SU-DHL-6 (cell line): ENCODE data around the gene MICAL3.

Source experiments
- H2AFZ ChIP-seq: fragments of 200-600 bp; sonication (generic); 2 replicates; pipeline ENCODE4 v1.6.1; 2014; ENCODE audit warnings: low read depth, mild to moderate bottlenecking, moderate library complexity, mixed read lengths, antibody characterized with exemption, low read length; ENCODE audit not compliant: severe bottlenecking
- H3F3A ChIP-seq: fragments of 200-600 bp; shearing (Covaris generic); 2 replicates; pipeline ENCODE4 v1.6.0; 2016; ENCODE audit warnings: antibody characterized with exemption, mild to moderate bottlenecking; ENCODE audit not compliant: insufficient read depth
- H3K27ac ChIP-seq: fragments of 200-600 bp; sonication (generic); 2 replicates; pipeline ENCODE4 v1.5.1; 2016; ENCODE audit warnings: low read depth, mild to moderate bottlenecking, low read length, moderate library complexity, mixed read lengths
- H3K27me3 ChIP-seq: fragments of 200-600 bp; sonication (generic), shearing (Covaris generic); 2 replicates; pipeline ENCODE4 v1.6.0; 2014; ENCODE audit warnings: mild to moderate bottlenecking, low read length
- H3K36me3 ChIP-seq: fragments of 200-600 bp; sonication (generic); 2 replicates; pipeline ENCODE4 v1.6.1; 2014; ENCODE audit warnings: mild to moderate bottlenecking, low read length, mixed read lengths
- H3K4me2 ChIP-seq: fragments of 300-600, 200-600 bp; shearing (Covaris generic), sonication (generic); 2 replicates; pipeline ENCODE4 v1.6.0; 2014; ENCODE audit warnings: low read length, low read depth, mild to moderate bottlenecking; ENCODE audit not compliant: poor library complexity, severe bottlenecking
- H3K4me3 ChIP-seq: fragments of 200-600 bp; sonication (generic); 2 replicates; pipeline ENCODE4 v1.5.1; 2014; ENCODE audit warnings: antibody characterized with exemption, low read length, mild to moderate bottlenecking, mixed read lengths; ENCODE audit not compliant: insufficient read depth, poor library complexity, severe bottlenecking
- H3K79me2 ChIP-seq: fragments of 200-600 bp; sonication (generic); 2 replicates; pipeline ENCODE4 v1.6.1; 2014; ENCODE audit warnings: mild to moderate bottlenecking, low read length, moderate library complexity; ENCODE audit not compliant: insufficient read depth
- H3K9ac ChIP-seq: fragments of 200-600 bp; sonication (generic); 2 replicates; pipeline ENCODE4 v1.7.0; 2014; ENCODE audit warnings: mild to moderate bottlenecking, low read length
- H3K9me2 ChIP-seq: fragments of 200-600 bp; sonication (generic); replicated peaks from 2 replicates; pipeline ENCODE4 v1.6.1; 2014; ENCODE audit warnings: low read length; ENCODE audit not compliant: insufficient read depth
- H3K9me3 ChIP-seq: fragments of 200-600 bp; sonication (generic); 2 replicates; pipeline ENCODE4 v1.6.1; 2014; ENCODE audit warnings: low read length, mixed read lengths; ENCODE audit not compliant: insufficient read depth
- H4K20me1 ChIP-seq: fragments of 200-600 bp; sonication (generic); 2 replicates; pipeline ENCODE4 v1.6.1; 2014; ENCODE audit warnings: low read depth, mild to moderate bottlenecking, antibody characterized with exemption, low read length, moderate library complexity, mixed read lengths
- CTCF ChIP-seq: fragments of 200-600 bp; sonication (generic); IDR thresholded peaks from one replicate; pipeline ENCODE4 v1.5.1; 2017; ENCODE audit warnings: antibody characterized with exemption, mild to moderate bottlenecking, low read length, moderate library complexity; ENCODE audit not compliant: insufficient read depth, poor library complexity, severe bottlenecking
- EZH2phosphoT487 ChIP-seq: fragments of 200-600 bp; sonication (generic), shearing (Covaris generic); conservative IDR thresholded peaks from 2 replicates; pipeline ENCODE4 v1.6.1; 2018; ENCODE audit warnings: mild to moderate bottlenecking, antibody characterized with exemption, low read length, moderate library complexity, mixed read lengths

MICAL3 gene

GRCh38 chr22:17870407-17870806, 154.0 kb downstream of the MICAL3 start:
- Histone ChIP-seq H3K9me2 (no peaks in the 10 kb centered on the region), H3K9me3 (no peaks in the 10 kb centered on the region), H2AFZ (no peak overlapping the region), H3K27me3 (no peaks in the 10 kb centered on the region), H3K9ac (no peak overlapping the region), H3K4me2 (no peak overlapping the region), H3K4me3 (no peak overlapping the region), H4K20me1 (no peaks in the 10 kb centered on the region), H3K79me2 (no peaks in the 10 kb centered on the region), H3K27ac (no peak overlapping the region), H3F3A (no peaks in the 10 kb centered on the region), H3K36me3 (no peaks in the 10 kb centered on the region)
- TF ChIP-seq EZH2phosphoT487 (no peak), CTCF (no peak)

- Histone ChIP-seq H3K27ac (no peak overlapping the region), H3F3A (no peaks in the 10 kb centered on the region), H2AFZ (no peak overlapping the region), H3K9me2 (no peaks in the 10 kb centered on the region), H3K27me3 (no peaks in the 10 kb centered on the region), H3K36me3 (no peaks in the 10 kb centered on the region), H3K4me2 (no peak overlapping the region), H3K79me2 (no peaks in the 10 kb centered on the region), H3K4me3 (no peak overlapping the region), H3K9me3 (no peaks in the 10 kb centered on the region), H4K20me1 (no peaks in the 10 kb centered on the region), H3K9ac (no peak overlapping the region)
- TF ChIP-seq CTCF (no peak), EZH2phosphoT487 (no peak)
Observed at GRCh38 chr22:17869285-17870096, 154.9 kb downstream of the MICAL3 start.

GRCh38 chr22:17868771-17869170, 155.6 kb downstream of the MICAL3 start:
- no peak overlapping the region for H3K4me2 ChIP-seq
- no peaks in the 10 kb centered on the region for H3K36me3 ChIP-seq
- H4K20me1 ChIP-seq: no peaks in the 10 kb centered on the region
- no peaks in the 10 kb centered on the region for H3K79me2 ChIP-seq
- H3K27me3 ChIP-seq: no peaks in the 10 kb centered on the region
- H2AFZ ChIP-seq: no peak overlapping the region
- no peaks in the 10 kb centered on the region for H3K9me2 ChIP-seq
- H3K9me3 ChIP-seq: no peaks in the 10 kb centered on the region
- no peak for TF ChIP-seq EZH2phosphoT487
- TF ChIP-seq CTCF: no peak
- H3K4me3 ChIP-seq: no peak overlapping the region
- no peak overlapping the region for H3K9ac ChIP-seq
- no peaks in the 10 kb centered on the region for H3F3A ChIP-seq
- H3K27ac ChIP-seq: no peak overlapping the region
